DND-41 (cell line): ENCODE measurements around the gene ZBED6.
A peak's percentile ranks its signal among the peaks of the same experiment; 100 is the strongest.

ENCODE experiments used
- CTCF ChIP-seq: IDR thresholded peaks from 2 replicates; pipeline ENCODE4 v1.5.1; 2012; ENCODE audit warnings: borderline replicate concordance, low read length, moderate library complexity, mild to moderate bottlenecking; ENCODE audit not compliant: poor library complexity, severe bottlenecking; ENCODE audit errors: extremely low read depth
- EZH2 ChIP-seq: IDR thresholded peaks from 3 replicates; pipeline ENCODE4 v1.6.1; 2012; ENCODE audit warnings: borderline replicate concordance, low read depth, mild to moderate bottlenecking, moderate library complexity, low read length, inconsistent platforms; ENCODE audit not compliant: severe bottlenecking

DNA sequence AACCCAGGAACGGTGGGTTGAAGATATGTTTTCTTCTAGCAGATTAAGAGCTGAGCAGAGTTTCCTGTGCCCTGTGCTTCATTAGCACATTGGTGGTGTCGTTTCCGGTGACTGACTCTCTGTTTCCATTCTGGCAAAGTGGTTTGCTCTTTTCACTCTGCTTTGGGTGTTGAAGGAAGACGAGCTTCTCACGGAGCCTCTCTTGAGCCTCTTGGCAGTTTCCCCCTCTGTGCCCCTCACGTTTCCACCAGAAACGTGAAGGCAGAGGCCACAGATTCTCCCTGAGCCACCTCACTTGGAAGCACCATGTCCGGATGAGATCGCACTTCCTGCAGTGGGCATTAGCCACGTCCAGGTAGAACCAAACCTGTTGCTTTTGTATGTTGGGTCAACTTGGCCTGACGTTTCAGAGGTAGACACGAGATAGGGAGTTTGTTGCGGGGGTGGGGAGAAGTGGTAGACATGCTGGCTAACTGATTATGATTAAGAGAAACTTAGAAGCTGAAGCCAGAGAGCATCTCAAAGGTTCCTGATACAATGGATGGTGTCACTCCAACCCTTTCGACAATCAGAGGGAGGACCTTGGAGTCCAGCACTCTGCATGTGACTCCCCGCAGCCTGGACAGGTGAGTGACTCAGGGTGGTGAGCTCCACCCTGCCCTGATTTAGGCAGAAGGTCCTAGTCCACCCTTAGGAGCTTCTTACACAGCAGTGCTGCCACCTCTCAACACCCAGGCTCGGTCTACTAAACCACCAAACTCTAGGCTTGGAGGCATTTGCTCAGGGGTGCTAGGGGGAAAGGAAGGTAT is 30.2 kb upstream of the ZBED6 start, which contains the start of gene LAX1:
- peak; percentile 26 for TF ChIP-seq CTCF
- TF ChIP-seq EZH2, result no peak
